IMR-90 (cell line): ENCODE results near the gene ZCCHC14. TPM values are rescaled to one million over a fixed set of nuclear protein-coding genes. Genes with fewer than 3 reads are reported as not detected.

Experiments
- ATAC-seq: fragments of 200-7000 bp; cut with Tn5 transposase; 2 replicates; pipeline ENCODE4 v1.9.1; 2020; ENCODE audit warnings: low read depth, mild to moderate bottlenecking, moderate library complexity
- BruUV-seq: library from RNA; stranded (reverse); fragments of 400-500 nt; replicated peaks from 2 replicates; lab custom pipeline; 2021; lab: Mats Ljungman, UMichigan
- CTCF ChIA-PET: fragments of 300-600 bp; formaldehyde crosslinking; extraction: SDS; loops from one replicate; lab custom pipeline; 2021; ENCODE audit warnings: antibody characterized with exemption; lab: Yijun Ruan, JAX
- POLR2A ChIA-PET: fragments of 300-600 bp; sonication (Branson Sonifier 250); formaldehyde crosslinking; loops from one replicate; lab custom pipeline; 2022; ENCODE audit warnings: antibody characterized with exemption; ENCODE audit not compliant: unreplicated experiment; lab: Charles Lee
- DNase-seq: peaks from one replicate; pipeline ENCODE4 v3.0.0; 2013
- H2AFZ ChIP-seq: replicated peaks from 2 replicates; pipeline ENCODE3; 2013; ENCODE audit warnings: low read length, mild to moderate bottlenecking; ENCODE audit not compliant: poor library complexity
- H2AK5ac ChIP-seq: 2 replicates; pipeline ENCODE4 v1.6.1; 2013; ENCODE audit warnings: low read depth, low read length, inconsistent platforms
- H2AK9ac ChIP-seq: replicated peaks from 2 replicates; pipeline ENCODE3; 2013; ENCODE audit warnings: mild to moderate bottlenecking, low read depth, low read length, moderate library complexity; ENCODE audit not compliant: poor library complexity
- H2BK120ac ChIP-seq: 2 replicates; pipeline ENCODE4 v1.6.1; 2013; ENCODE audit warnings: low read depth, low read length, inconsistent platforms
- H2BK15ac ChIP-seq: 3 replicates; pipeline ENCODE4 v1.6.1; 2013; ENCODE audit warnings: low read depth, low read length, inconsistent platforms
- H2BK20ac ChIP-seq: 2 replicates; pipeline ENCODE4 v1.6.1; 2013; ENCODE audit warnings: low read depth, mild to moderate bottlenecking, inconsistent platforms, low read length, moderate library complexity
- H2BK5ac ChIP-seq: 2 replicates; pipeline ENCODE4 v1.6.1; 2013; ENCODE audit warnings: mild to moderate bottlenecking, low read depth, low read length, inconsistent platforms; ENCODE audit not compliant: poor library complexity, severe bottlenecking
- H3K14ac ChIP-seq: replicated peaks from 2 replicates; pipeline ENCODE4 v1.6.1; 2013; ENCODE audit warnings: low read depth, low read length, inconsistent platforms
- H3K18ac ChIP-seq: 2 replicates; pipeline ENCODE4 v1.6.1; 2013; ENCODE audit warnings: low read depth, low read length, control low read depth
- H3K23ac ChIP-seq: 2 replicates; pipeline ENCODE4 v1.6.1; 2013; ENCODE audit warnings: low read depth, low read length, inconsistent platforms
- H3K27ac ChIP-seq: 2 replicates; pipeline ENCODE4 v1.5.1; 2013; ENCODE audit warnings: mild to moderate bottlenecking, control low read depth, low read length; ENCODE audit not compliant: insufficient read depth
- H3K27me3 ChIP-seq: 2 replicates; pipeline ENCODE4 v1.6.1; 2013; ENCODE audit warnings: low read length; ENCODE audit not compliant: control insufficient read depth, insufficient read depth
- H3K36me3 ChIP-seq: 2 replicates; pipeline ENCODE4 v1.6.1; 2013; ENCODE audit warnings: low read length, mixed read lengths; ENCODE audit not compliant: control insufficient read depth, insufficient read depth
- H3K4ac ChIP-seq: 2 replicates; pipeline ENCODE4 v1.6.1; 2013; ENCODE audit warnings: low read depth, low read length, inconsistent platforms
- H3K4me1 ChIP-seq: 2 replicates; pipeline ENCODE4 v1.6.1; 2013; ENCODE audit warnings: low read length, mixed read lengths; ENCODE audit not compliant: control insufficient read depth, insufficient read depth
- H3K4me2 ChIP-seq: 2 replicates; pipeline ENCODE4 v1.6.1; 2013; ENCODE audit warnings: low read depth, mild to moderate bottlenecking, control low read depth, low read length, moderate library complexity
- H3K4me3 ChIP-seq: 2 replicates; pipeline ENCODE4 v1.5.1; 2013; ENCODE audit warnings: low read depth, mild to moderate bottlenecking, control low read depth, low read length, moderate library complexity; ENCODE audit not compliant: insufficient read depth
- H3K56ac ChIP-seq: 2 replicates; pipeline ENCODE4 v1.6.1; 2013; ENCODE audit warnings: low read length, inconsistent platforms; ENCODE audit not compliant: insufficient read depth; ENCODE audit errors: extremely low read depth
- H3K79me1 ChIP-seq, 2 experiments: 2 replicates each; pipeline ENCODE4 v1.6.1; 2013; ENCODE audit warnings: low read length in 2 of 2, inconsistent platforms in 1 of 2, low read depth in 1 of 2
- H3K9ac ChIP-seq: 2 replicates; pipeline ENCODE4 v1.6.1; 2013; ENCODE audit warnings: low read depth, low read length, control low read depth
- H3K9me1 ChIP-seq: 2 replicates; pipeline ENCODE4 v1.6.1; 2013; ENCODE audit warnings: low read length, inconsistent platforms; ENCODE audit not compliant: insufficient read depth
- H3K9me3 ChIP-seq: 2 replicates; pipeline ENCODE4 v1.6.1; 2013; ENCODE audit warnings: low read length; ENCODE audit not compliant: control insufficient read depth, insufficient read depth
- H4K20me1 ChIP-seq: 2 replicates; pipeline ENCODE4 v1.6.1; 2013; ENCODE audit warnings: low read length, inconsistent platforms; ENCODE audit not compliant: insufficient read depth
- H4K5ac ChIP-seq: 2 replicates; pipeline ENCODE4 v1.6.1; 2013; ENCODE audit warnings: mild to moderate bottlenecking, low read depth, low read length, control low read depth
- H4K8ac ChIP-seq, 2 experiments: 2 replicates each; pipeline ENCODE4 v1.6.1; 2013; ENCODE audit warnings: low read depth in 2 of 2, low read length in 2 of 2, control low read depth in 1 of 2, inconsistent platforms in 1 of 2
- H4K91ac ChIP-seq: 2 replicates; pipeline ENCODE4 v1.6.1; 2013; ENCODE audit warnings: low read depth, low read length, inconsistent platforms; ENCODE audit not compliant: insufficient read depth
- BHLHE40 ChIP-seq: fragments of 150-350 bp; IDR thresholded peaks from 2 replicates; pipeline ENCODE4 v1.6.1; 2016; ENCODE audit warnings: mild to moderate bottlenecking, low read depth, low read length
- CEBPB ChIP-seq: IDR thresholded peaks from 2 replicates; pipeline ENCODE4 v1.6.1; 2012; ENCODE audit warnings: low read depth, low read length, improper control_type of control experiment
- CHD1 ChIP-seq: IDR thresholded peaks from 2 replicates; pipeline ENCODE4 v1.6.1; 2012; ENCODE audit warnings: low read depth, low read length, improper control_type of control experiment
- CTCF ChIP-seq: conservative IDR thresholded peaks from 2 replicates; pipeline ENCODE4 v1.5.1; 2012; ENCODE audit warnings: mild to moderate bottlenecking, low read depth, low read length, improper control_type of control experiment
- ELK1 ChIP-seq: fragments of 150-350 bp; IDR thresholded peaks from 2 replicates; pipeline ENCODE4 v1.6.1; 2016; ENCODE audit warnings: low read depth, mild to moderate bottlenecking, low read length, moderate library complexity, borderline replicate concordance
- FOS ChIP-seq: fragments of 150-350 bp; IDR thresholded peaks from 2 replicates; pipeline ENCODE4 v1.6.1; 2016; ENCODE audit warnings: low read depth, low read length
- MAFK ChIP-seq: IDR thresholded peaks from 2 replicates; pipeline ENCODE4 v1.6.1; 2012; ENCODE audit warnings: low read depth, low read length, improper control_type of control experiment
- MAZ ChIP-seq: IDR thresholded peaks from 2 replicates; pipeline ENCODE4 v1.6.1; 2012; ENCODE audit warnings: low read depth, mild to moderate bottlenecking, low read length, improper control_type of control experiment, moderate library complexity, borderline replicate concordance
- MXI1 ChIP-seq: IDR thresholded peaks from 2 replicates; pipeline ENCODE4 v1.6.1; 2012; ENCODE audit warnings: low read depth, mild to moderate bottlenecking, low read length, moderate library complexity, borderline replicate concordance
- NFE2L2 ChIP-seq: fragments of 150-350 bp; IDR thresholded peaks from 2 replicates; pipeline ENCODE4 v1.6.1; 2016; ENCODE audit warnings: low read depth, mild to moderate bottlenecking, low read length
- POLR2A ChIP-seq: IDR thresholded peaks from 2 replicates; pipeline ENCODE4 v1.6.1; 2012; ENCODE audit warnings: mild to moderate bottlenecking, low read depth, low read length
- RAD21 ChIP-seq: IDR thresholded peaks from 2 replicates; pipeline ENCODE4 v1.6.1; 2012; ENCODE audit warnings: low read length, improper control_type of control experiment
- RCOR1 ChIP-seq: IDR thresholded peaks from 2 replicates; pipeline ENCODE4 v1.6.1; 2012; ENCODE audit warnings: mild to moderate bottlenecking, low read length, improper control_type of control experiment; ENCODE audit not compliant: insufficient replicate concordance
- RFX5 ChIP-seq: IDR thresholded peaks from 2 replicates; pipeline ENCODE4 v1.8.0; 2012; ENCODE audit warnings: low read depth, mild to moderate bottlenecking, low read length, moderate library complexity
- SMC3 ChIP-seq: fragments of 150-350 bp; IDR thresholded peaks from 2 replicates; pipeline ENCODE4 v1.6.1; 2016; ENCODE audit warnings: low read depth, mild to moderate bottlenecking, antibody characterized with exemption, low read length, moderate library complexity
- USF2 ChIP-seq: fragments of 150-350 bp; IDR thresholded peaks from 2 replicates; pipeline ENCODE4 v1.6.1; 2017; ENCODE audit warnings: mild to moderate bottlenecking, antibody characterized with exemption, low read length, low read depth
- WGBS, 2 experiments: methylation state at CpG; one replicate each; pipeline versions ENCODE4 v1.1.5 to v1.1.7; 2013; ENCODE audit warnings: missing lambda C conversion rate in 2 of 2; ENCODE audit not compliant: insufficient read length in 1 of 2; ENCODE audit errors: extremely low coverage in 2 of 2; 5-methylcytosine and 5-hydroxymethylcytosine counted together
- dilution Hi-C: fragments of 300-500 bp; cut with HindIII; formaldehyde crosslinking; loops from one replicate; pipeline ENCODE4 v1.14.3; 2018; ENCODE audit warnings: low sequenced_read_pairs; ENCODE audit not compliant: unreplicated experiment
- in situ Hi-C: fragments of 300-500 bp; cut with MboI; formaldehyde crosslinking; loops from 3 replicates; pipeline ENCODE4 v1.14.3; 2019; ENCODE audit warnings: low sequenced_read_pairs, inconsistent platforms, mixed read lengths
- intact Hi-C: fragments of 100-400 bp; cut with micrococcal nuclease; formaldehyde crosslinking; loops from 2 replicates; pipeline ENCODE4 v1.10.0; 2022
- polyA plus RNA-seq, 3 experiments: library from polyadenylated mRNA; depleted of rRNA; stranded (reverse); fragments of >200 nt; gene quantifications; 2 replicates each; pipeline ENCODE4 v1.2.3, GENCODE V29; 2012; ENCODE audit warnings: low replicate concordance in 1 of 3
- total RNA-seq: library from RNA; depleted of rRNA; stranded (reverse); fragments of >200 nt; gene quantifications from 2 replicates; pipeline ENCODE4 v1.2.3, GENCODE V29; 2012

The ZCCHC14 gene
- total and polyA plus RNA-seq, 2 of the 4 experiments (the other 2 are of a cell fraction), result 2.5 to 5.3 TPM

GRCh38 chr16:87443016-87443415, 49.8 kb downstream of the ZCCHC14 start:
- Histone ChIP-seq H2AK9ac (no peak overlapping the region), H4K20me1 (peaks cover 8% of the 10 kb centered on the region), H3K4me3 (no peak overlapping the region), H3K14ac (no peak overlapping the region), H2BK5ac (no peak overlapping the region), H3K9ac (no peak overlapping the region), H3K18ac (no peak overlapping the region), H3K27me3 (no peaks in the 10 kb centered on the region), H4K8ac (no peak overlapping the region), H2AFZ (no peak overlapping the region), H2AK5ac (no peak overlapping the region), H3K36me3 (peaks cover 2% of the 10 kb centered on the region; the same call in 1 of the 2 replicates), H3K4me2 (no peak overlapping the region), H3K4ac (no peak overlapping the region), H3K4me1 (peaks cover 13% of the 10 kb centered on the region), H2BK120ac (peak overlapping the region; percentile 38; the same call in 1 of the 2 replicates), H3K9me1 (peaks cover 9% of the 10 kb centered on the region), H3K23ac (no peak overlapping the region), H3K9me3 (no peaks in the 10 kb centered on the region), H3K79me1 (peaks cover 21 to 74% of the 10 kb centered on the region in 2 experiments), H4K5ac (no peak overlapping the region), H3K27ac (no peak overlapping the region), H3K56ac (no peak overlapping the region), H2BK20ac (no peak overlapping the region), H2BK15ac (no peak overlapping the region), H4K91ac (no peak overlapping the region)
- in situ Hi-C loops (no loop called here), intact Hi-C loops (no loop called here), dilution Hi-C loops (no loop called here)
- DNase-seq, result no peak
- no TSS peak for BruUV-seq
- WGBS, 2 experiments, result 97% methylated on average over 6 of the region's 8 CpGs; no CpG with 5 or more reads in 1 of the 2 experiments
- ChIA-PET POLR2A (no interaction called here), CTCF (interaction anchor here (1.0 kb wide), 1 partner anchor 128 kb away, joined by 6 read pairs; no protein-coding TSS in a partner anchor)
- ATAC-seq, result no peak
- TF ChIP-seq USF2, result no peak
- TF ChIP-seq NFE2L2, result no peak
- TF ChIP-seq MAFK, result no peak
- no peak for TF ChIP-seq CHD1
- no peak for TF ChIP-seq CEBPB
- TF ChIP-seq RFX5, result no peak
- TF ChIP-seq FOS, result no peak
- no peak for TF ChIP-seq RCOR1
- TF ChIP-seq RAD21, result no peak
- no peak for TF ChIP-seq POLR2A
- TF ChIP-seq MAZ, result no peak
- no peak for TF ChIP-seq SMC3
- no peak for TF ChIP-seq ELK1
- no peak for TF ChIP-seq MXI1
- TF ChIP-seq BHLHE40, result no peak
- no peak for TF ChIP-seq CTCF
